Epithelial cell of prostate (primary cell): ENCODE data around the gene KLHL29.

Source experiments
- DNase-seq: peaks from one replicate; pipeline ENCODE4 v3.0.0-alpha.2; 2011; ENCODE audit warnings: low read depth, low spot score
- H3K27ac ChIP-seq: fragments of 450-650 bp; 2 replicates; pipeline ENCODE4 v1.5.1; 2017; ENCODE audit warnings: mild to moderate bottlenecking

Gene KLHL29

DNA sequence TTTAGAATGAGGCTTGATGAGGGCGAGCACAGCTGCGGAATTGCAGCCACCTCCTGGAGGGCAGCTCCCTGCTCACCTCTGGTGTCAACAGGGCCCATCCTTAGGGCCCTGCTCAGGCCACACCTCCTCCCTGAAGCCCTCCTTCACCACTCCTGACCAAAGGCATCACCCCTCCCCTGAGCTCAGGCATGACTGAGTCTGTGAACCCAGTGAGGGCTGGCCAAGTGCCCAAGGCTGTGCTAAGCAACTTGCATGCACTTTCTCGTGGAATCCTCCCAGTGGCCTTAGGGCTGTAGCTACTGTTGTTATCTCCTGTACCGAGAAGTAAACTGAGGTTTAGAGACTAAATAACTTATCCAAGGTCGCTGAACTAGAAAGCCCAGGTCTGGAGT, 101.7 kb downstream of the KLHL29 start:
- no peak overlapping the region for H3K27ac ChIP-seq
- no peak for DNase-seq

DNA sequence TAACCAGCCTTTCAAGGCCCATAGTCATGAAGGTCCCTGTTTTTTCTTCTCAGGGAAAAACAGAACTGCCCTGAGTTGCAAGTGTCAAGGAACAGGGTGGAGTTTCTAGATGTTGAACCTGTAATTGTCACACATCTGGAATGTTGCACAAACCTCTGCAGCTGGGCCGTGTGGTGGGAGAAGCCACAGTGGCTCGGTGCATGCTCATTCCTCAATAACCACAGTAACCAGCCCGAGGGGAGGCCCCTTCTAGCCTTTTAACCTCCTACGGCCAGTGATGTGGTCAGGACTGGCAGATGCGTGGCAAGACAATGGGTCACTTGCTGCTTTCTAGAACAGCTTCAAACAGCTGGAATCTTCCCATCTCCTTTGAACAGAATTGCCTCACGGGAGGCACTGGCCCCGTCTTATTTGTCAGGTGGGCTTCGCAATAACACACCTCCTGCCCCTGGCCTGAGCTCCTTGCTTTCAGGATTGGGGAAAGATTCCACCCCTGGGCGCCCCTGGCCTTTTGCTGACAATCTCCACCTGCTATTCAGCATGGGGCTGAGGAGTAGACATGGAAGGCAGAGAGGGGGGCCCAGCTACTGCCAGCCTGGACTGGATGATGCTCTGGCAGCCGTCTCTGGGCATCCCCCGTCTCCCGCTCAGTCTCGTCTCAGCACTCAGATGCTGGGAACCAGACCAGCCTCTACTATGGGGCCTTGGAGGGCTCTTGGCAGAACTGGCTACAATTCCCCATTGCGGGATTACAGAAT, 102.9 kb downstream of the KLHL29 start:
- DNase-seq, result no peak
- H3K27ac ChIP-seq, result no peak overlapping the region

GRCh38 chr2:23488584-23488983, 103.6 kb downstream of the KLHL29 start:
- DNase-seq, result no peak
- no peak overlapping the region for H3K27ac ChIP-seq

DNA sequence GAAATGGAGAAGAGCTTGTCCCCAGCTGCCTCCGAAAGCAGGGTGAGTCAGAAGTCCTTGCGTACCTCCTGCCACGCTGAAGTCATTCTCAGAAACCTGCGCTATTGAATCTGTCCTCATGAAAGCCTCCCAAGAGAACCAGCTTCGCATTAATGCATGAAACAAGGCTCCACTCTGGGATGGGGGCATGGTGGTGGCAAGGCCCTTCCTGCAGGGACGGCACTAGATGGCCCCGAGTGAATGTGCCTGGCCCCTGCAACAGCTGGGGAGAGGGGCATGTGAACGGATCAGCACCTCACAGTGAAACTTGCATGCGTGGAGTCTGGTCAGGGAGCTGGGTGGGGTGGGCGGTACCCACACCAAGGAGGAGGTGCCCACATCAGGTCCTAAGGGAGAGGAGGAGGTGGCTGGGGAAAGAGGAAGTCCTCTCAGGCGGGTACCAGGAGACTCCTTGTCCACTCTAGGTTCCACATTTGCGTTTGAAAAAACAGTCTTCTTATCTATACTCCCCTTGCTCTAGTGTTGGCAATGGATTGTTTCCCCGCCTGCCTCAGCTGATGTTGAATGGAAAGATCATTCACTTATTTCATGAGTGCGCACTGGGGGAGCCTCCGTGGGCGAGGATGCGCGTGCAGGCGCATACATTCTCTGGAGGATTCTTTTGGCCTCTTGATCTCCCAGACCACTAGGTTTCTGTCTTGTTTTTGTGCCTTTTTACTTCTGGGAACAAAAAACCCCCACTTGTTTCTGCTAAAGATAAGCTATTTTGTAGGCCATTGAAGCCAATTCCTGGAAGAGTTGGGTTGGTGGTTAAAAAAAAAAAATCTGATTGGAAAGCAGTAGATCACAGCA, 104.7 kb downstream of the KLHL29 start:
- H3K27ac ChIP-seq, result no peak overlapping the region
- no peak for DNase-seq

DNA sequence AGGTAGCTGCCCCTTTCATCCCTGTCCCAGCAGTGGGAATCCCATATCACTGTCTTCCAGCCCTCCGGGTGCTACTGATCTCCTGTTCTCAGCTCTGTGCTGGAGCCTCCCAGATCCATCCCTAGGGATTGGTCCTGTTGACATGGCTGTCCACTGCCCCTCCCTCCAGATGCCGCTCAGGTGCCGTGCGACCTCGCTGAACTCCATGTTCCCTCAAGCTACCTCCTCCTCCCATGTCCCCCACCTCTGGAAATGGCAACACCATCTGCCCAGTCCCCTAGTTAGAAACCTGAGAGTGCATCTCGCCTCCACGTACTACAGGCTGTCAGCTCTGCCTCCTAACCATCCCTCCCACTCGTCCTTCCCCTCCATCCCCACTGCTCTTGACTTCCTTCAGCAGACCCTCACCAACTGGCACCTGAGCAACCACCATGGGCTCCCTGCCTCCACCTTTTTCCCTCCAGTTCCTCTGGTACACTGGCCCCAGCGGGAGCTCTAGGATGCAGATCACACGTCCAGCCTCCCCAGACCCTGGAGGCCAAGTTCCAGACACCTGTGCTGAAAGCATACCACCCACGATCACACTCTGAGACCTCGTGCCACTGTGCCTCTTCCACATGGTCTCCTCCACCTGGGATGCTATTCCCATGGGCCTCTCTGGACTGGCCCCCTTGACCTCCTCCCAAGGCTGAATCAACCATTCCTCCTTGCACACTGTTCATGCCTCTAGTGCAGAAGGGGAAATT, 106.8 kb downstream of the KLHL29 start:
- no peak overlapping the region for H3K27ac ChIP-seq
- DNase-seq, result no peak

- no peak overlapping the region for H3K27ac ChIP-seq
- DNase-seq, result no peak
Observed at GRCh38 chr2:23492337-23492675, 107.3 kb downstream of the KLHL29 start.

GRCh38 chr2:23492921-23493320, 107.9 kb downstream of the KLHL29 start:
- peak; percentile 51 for DNase-seq
- H3K27ac ChIP-seq, result peak overlapping the region; percentile 21

DNA sequence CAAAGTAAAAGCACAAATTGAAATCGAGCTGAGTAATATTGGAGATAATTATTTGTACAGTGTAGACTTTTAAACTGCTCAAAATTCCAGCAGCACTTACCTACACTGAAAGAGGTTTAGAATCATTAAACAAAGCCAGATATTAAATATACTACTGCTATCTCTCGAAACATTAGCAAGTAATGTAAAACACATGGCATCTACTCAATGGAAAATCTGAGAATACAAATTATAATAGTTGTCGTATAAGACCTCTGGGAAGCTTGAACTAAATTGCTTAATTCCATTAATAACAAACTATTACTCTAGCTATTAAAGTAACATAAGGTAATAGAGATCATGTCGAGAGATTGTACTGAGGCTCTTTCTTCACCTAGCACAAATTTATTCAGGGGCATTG, 108.9 kb downstream of the KLHL29 start:
- no peak for DNase-seq
- H3K27ac ChIP-seq, result no peak overlapping the region

DNA sequence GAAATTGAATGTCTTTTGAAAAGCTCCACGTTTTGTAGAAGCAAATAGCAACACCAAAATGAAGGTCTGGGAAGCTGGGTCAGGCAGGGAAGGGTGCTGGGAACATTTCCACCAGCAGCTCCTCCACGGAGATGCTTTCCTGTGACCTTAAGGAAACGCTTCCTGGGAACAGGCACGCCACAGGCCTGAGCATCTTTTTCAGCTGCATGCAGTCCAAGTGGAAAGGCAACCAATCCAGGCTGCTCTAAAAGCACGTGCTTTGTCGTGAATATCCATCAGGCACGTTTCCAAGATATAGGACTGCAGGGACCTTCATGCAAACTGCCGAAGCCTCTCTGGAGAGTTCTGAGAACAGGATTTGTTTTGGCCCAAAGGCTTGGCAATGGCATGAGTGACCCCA, 109.3 kb downstream of the KLHL29 start:
- DNase-seq, result no peak
- H3K27ac ChIP-seq, result no peak overlapping the region

GRCh38 chr2:23495661-23496114, 110.7 kb downstream of the KLHL29 start:
- DNase-seq, result no peak
- no peak overlapping the region for H3K27ac ChIP-seq

- no peak overlapping the region for H3K27ac ChIP-seq
- DNase-seq, result no peak
Observed at GRCh38 chr2:23496456-23496855, 111.5 kb downstream of the KLHL29 start.

DNA sequence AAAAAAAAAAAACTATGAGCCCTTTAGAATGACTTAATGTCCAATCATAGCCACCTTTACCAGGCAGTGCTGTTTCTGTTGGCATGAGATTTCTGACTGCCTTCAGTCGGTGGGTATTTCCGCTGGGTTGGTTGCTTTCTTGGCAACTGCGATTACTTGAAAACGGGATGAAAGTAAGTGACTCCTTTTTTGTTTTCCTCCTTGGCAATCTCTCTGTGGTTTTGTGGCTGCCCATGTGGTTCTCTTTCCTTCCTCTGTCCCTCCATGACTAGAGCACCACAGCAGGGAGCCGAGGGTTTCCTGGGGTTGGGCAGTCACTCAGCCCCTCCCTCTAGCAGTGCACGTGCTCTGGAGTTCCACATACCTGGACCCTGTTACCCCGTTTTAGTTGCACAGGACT, 112.1 kb downstream of the KLHL29 start:
- DNase-seq, result peak; percentile 33
- H3K27ac ChIP-seq, result peak overlapping the region; percentile 10

DNA sequence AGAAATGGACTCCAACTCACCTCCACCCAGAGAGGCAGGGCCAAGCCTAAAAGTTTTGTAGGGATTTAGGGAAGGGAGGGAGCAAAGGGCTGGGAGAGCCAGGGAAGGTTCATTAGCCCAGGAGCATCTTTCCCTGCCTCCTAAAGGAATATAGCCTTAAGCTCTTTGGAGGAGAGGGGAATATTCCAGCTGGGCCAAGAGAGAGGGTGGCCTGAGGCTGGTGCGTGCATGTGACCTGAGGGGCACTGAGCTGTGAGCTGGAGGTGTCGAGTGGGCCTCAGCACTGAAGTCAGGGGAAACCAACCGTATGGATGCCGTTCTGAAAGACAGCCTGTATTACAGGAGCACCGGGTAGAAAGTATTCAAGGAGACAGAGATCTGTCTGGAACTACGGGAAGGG, 112.6 kb downstream of the KLHL29 start:
- peak overlapping the region; percentile 10 for H3K27ac ChIP-seq
- no peak for DNase-seq

GRCh38 chr2:23498943-23499342, 114.0 kb downstream of the KLHL29 start:
- DNase-seq, result no peak
- H3K27ac ChIP-seq, result no peak overlapping the region

DNA sequence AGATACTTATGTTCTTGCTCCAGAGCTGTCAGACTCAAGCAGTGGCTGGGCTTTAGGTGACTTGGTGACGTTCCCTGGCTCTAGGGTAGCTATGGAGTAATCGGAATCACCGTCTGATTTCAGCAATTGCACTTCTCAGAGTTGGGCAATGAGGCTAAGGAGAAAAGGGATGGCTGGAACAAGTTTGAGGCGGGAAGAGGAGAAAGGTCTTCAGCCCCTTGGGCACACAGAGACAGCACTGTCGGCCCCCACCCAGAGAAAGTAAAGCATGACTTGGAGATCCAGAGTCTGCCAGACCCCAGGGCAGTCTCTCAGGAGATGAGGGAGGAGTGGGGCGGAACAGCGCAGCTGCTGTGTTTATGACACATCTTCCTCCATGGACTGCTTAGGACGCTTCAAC, 114.5 kb downstream of the KLHL29 start:
- no peak for DNase-seq
- no peak overlapping the region for H3K27ac ChIP-seq

DNA sequence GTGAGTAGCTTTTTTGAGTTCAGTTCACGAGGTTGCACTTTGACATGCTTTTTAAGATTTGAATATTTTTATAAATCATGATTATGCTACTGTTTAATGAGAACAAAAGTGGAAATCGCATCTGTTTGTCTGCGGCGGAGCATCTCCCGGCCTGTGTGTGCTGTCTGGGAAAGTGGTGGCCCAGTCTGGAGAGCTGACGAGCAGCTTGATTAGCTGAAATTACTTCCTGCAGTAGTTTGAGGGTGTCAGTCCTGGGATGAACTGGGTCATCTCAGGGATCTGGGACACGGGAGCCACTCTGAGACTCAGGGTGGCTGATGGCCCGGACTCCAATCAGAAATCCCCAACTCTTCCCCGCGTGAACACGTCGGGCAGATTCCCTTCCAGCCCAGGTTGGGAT, 115.9 kb downstream of the KLHL29 start:
- DNase-seq, result no peak
- H3K27ac ChIP-seq, result no peak overlapping the region

DNA sequence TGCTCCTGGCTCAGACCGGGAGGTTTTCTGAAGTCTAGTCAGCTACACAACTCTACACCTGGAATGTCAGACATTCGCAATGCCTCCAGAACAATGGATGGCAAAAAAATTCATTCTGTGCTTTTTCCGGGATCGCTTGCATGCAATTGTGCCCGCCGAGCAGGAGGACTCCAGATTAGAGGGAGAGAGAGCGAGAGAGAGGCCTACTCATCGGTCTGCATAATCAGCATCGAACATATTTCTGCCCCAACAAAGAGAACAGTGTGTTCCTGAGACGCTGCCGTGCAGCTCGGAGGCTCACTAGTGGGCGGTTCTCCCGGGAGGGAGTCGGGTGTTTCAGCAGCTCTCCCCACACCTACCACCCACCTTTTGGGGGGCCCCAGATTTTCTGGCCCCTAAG, 117.1 kb downstream of the KLHL29 start:
- H3K27ac ChIP-seq, result peak overlapping the region; percentile 32
- no peak for DNase-seq

GRCh38 chr2:23503097-23503496, 118.1 kb downstream of the KLHL29 start:
- H3K27ac ChIP-seq, result no peak overlapping the region
- no peak for DNase-seq

GRCh38 chr2:23503682-23504081, 118.7 kb downstream of the KLHL29 start:
- no peak overlapping the region for H3K27ac ChIP-seq
- DNase-seq, result no peak

GRCh38 chr2:23504591-23504990, 119.6 kb downstream of the KLHL29 start:
- DNase-seq, result no peak
- H3K27ac ChIP-seq, result no peak overlapping the region
